Neural progenitor cell (in vitro differentiated cells): ENCODE results near the gene LGALS12. TPM values are rescaled to one million over a fixed set of nuclear protein-coding genes. Genes with fewer than 3 reads are reported as not detected.

Experiments
- DNase-seq: peaks from one replicate; pipeline ENCODE4 v3.0.0-alpha.2; 2016; ENCODE audit warnings: low spot score
- H2AFZ ChIP-seq: fragments of 200-600 bp; sonication (generic); replicated peaks from 2 replicates; pipeline ENCODE4 v1.6.1; 2016; ENCODE audit warnings: antibody characterized with exemption
- H3F3A ChIP-seq: fragments of 200-600 bp; sonication (generic); 2 replicates; pipeline ENCODE4 v1.6.1; 2016; ENCODE audit warnings: antibody characterized with exemption, low read depth
- H3K27ac ChIP-seq: fragments of 200-600 bp; sonication (generic); 2 replicates; pipeline ENCODE4 v1.5.1; 2016; ENCODE audit warnings: mild to moderate bottlenecking
- H3K27me3 ChIP-seq: fragments of 200-600 bp; sonication (generic); 2 replicates; pipeline ENCODE4 v1.6.1; 2016; ENCODE audit warnings: mild to moderate bottlenecking, moderate library complexity
- H3K36me3 ChIP-seq: fragments of 200-600 bp; sonication (generic); 2 replicates; pipeline ENCODE4 v1.5.1; 2016
- H3K4me1 ChIP-seq: fragments of 200-600 bp; sonication (generic); 2 replicates; pipeline ENCODE4 v1.6.1; 2016; ENCODE audit warnings: mixed run types
- H3K4me2 ChIP-seq: fragments of 200-600 bp; sonication (generic); 2 replicates; pipeline ENCODE4 v1.6.1; 2016
- H3K4me3 ChIP-seq: fragments of 200-600 bp; sonication (generic); 2 replicates; pipeline ENCODE4 v1.5.1; 2016
- H3K79me2 ChIP-seq: fragments of 200-600 bp; sonication (generic); 2 replicates; pipeline ENCODE4 v1.6.1; 2016; ENCODE audit warnings: low read depth
- H3K9ac ChIP-seq: fragments of 200-600 bp; sonication (generic); 2 replicates; pipeline ENCODE4 v1.6.1; 2016
- H3K9me3 ChIP-seq: fragments of 200-600 bp; sonication (generic); 2 replicates; pipeline ENCODE4 v1.5.1; 2016; ENCODE audit warnings: low read depth
- H4K20me1 ChIP-seq: fragments of 200-600 bp; sonication (generic); 2 replicates; pipeline ENCODE4 v1.6.1; 2016; ENCODE audit warnings: low read depth
- H3K27ac Mint-ChIP-seq: 3 replicates; pipeline ENCODE4 v1.8.0; 2021; ENCODE audit warnings: mixed read lengths
- H3K27me3 Mint-ChIP-seq: 2 replicates; pipeline ENCODE4 v1.8.0; 2022; ENCODE audit warnings: low read depth, mild to moderate bottlenecking, inconsistent platforms, moderate library complexity, mixed read lengths; ENCODE audit not compliant: insufficient read depth
- H3K36me3 Mint-ChIP-seq: 3 replicates; pipeline ENCODE4 v1.8.0; 2021; ENCODE audit warnings: mixed read lengths
- H3K4me1 Mint-ChIP-seq: 3 replicates; pipeline ENCODE4 v1.8.0; 2021; ENCODE audit warnings: mixed read lengths
- H3K4me3 Mint-ChIP-seq: 3 replicates; pipeline ENCODE4 v1.8.0; 2021; ENCODE audit warnings: mild to moderate bottlenecking, moderate library complexity, mixed read lengths
- H3K9me3 Mint-ChIP-seq: 3 replicates; pipeline ENCODE4 v1.8.0; 2020; ENCODE audit warnings: mixed read lengths
- EZH2 ChIP-seq: fragments of 200-600 bp; sonication (generic); IDR thresholded peaks from 2 replicates; pipeline ENCODE4 v1.6.1; 2017; ENCODE audit warnings: antibody characterized with exemption, mild to moderate bottlenecking, moderate library complexity
- EZH2phosphoT487 ChIP-seq: fragments of 200-600 bp; sonication (generic); IDR thresholded peaks from 2 replicates; pipeline ENCODE4 v1.6.1; 2017; ENCODE audit warnings: antibody characterized with exemption
- total RNA-seq: library from RNA; depleted of rRNA; stranded (reverse); fragments of >200 nt; gene quantifications from 2 replicates; pipeline ENCODE4 v1.2.3, GENCODE V29; 2015; ENCODE audit warnings: low replicate concordance
- TF ChIP-seq, protein P1 (sequence below): fragments of 200-600 bp; sonication (generic); IDR thresholded peaks from 2 replicates; pipeline ENCODE4 v1.5.1; 2017; ENCODE audit warnings: antibody characterized with exemption, mild to moderate bottlenecking

The LGALS12 gene
- total RNA-seq, 1 donor from 2014 or later: not detected

DNA sequence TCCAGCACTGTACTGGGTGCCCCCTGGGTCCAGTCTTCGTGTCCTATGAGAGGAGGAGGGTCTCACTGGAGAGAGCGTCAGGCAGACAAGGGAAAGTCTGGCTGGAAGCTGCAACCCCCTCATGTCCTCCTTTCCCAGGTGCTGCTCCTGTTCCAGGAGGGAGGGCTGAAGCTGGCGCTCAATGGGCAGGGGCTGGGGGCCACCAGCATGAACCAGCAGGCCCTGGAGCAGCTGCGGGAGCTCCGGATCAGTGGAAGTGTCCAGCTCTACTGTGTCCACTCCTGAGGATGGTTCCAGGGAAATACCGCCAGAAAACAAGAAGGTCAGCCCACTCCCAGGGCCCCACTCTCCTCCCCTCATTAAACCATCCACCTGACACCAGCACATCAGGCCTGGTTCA, 10.2 kb downstream of the LGALS12 start:
- H2AFZ ChIP-seq: no peak overlapping the region
- H3K4me3 Mint-ChIP-seq: no peak overlapping the region

DNA sequence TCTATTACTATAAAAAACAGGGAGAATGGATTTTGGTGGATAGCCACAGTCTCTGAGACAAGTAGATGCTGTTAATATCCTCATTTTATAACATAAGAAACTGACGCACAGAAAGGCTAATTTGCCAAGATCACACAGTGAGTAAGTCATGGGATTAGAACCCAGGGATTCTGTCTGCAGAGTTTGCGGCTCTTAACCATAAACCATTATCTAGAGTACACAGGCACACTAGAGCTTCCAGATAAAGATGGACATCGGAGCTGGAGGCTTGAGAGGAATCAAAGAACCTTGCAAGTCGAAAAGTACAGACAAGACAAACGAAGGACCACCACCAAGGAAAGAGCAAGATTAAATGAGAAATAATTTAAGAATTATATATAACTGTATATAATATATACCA, 11.3 kb downstream of the LGALS12 start:
- H3K27ac Mint-ChIP-seq: no peak overlapping the region
- no peak for DNase-seq
- peaks cover 8% of the 10 kb centered on the region for H3K27me3 Mint-ChIP-seq
- no peak overlapping the region for H3K27ac ChIP-seq
- no peak overlapping the region for H3K4me3 ChIP-seq
- peaks cover 2% of the 10 kb centered on the region for H3K9me3 Mint-ChIP-seq
- no peak overlapping the region for H3K9ac ChIP-seq
- H2AFZ ChIP-seq: no peak overlapping the region
- no peaks in the 10 kb centered on the region for H3K36me3 Mint-ChIP-seq
- no peaks in the 10 kb centered on the region for H3K4me1 Mint-ChIP-seq
- no peaks in the 10 kb centered on the region for H3K9me3 ChIP-seq
- no peaks in the 10 kb centered on the region for H3K79me2 ChIP-seq
- H3K4me1 ChIP-seq: no peaks in the 10 kb centered on the region
- H3K36me3 ChIP-seq: no peaks in the 10 kb centered on the region
- TF ChIP-seq, protein P1, sequence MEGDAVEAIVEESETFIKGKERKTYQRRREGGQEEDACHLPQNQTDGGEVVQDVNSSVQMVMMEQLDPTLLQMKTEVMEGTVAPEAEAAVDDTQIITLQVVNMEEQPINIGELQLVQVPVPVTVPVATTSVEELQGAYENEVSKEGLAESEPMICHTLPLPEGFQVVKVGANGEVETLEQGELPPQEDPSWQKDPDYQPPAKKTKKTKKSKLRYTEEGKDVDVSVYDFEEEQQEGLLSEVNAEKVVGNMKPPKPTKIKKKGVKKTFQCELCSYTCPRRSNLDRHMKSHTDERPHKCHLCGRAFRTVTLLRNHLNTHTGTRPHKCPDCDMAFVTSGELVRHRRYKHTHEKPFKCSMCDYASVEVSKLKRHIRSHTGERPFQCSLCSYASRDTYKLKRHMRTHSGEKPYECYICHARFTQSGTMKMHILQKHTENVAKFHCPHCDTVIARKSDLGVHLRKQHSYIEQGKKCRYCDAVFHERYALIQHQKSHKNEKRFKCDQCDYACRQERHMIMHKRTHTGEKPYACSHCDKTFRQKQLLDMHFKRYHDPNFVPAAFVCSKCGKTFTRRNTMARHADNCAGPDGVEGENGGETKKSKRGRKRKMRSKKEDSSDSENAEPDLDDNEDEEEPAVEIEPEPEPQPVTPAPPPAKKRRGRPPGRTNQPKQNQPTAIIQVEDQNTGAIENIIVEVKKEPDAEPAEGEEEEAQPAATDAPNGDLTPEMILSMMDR: no peak
- no peak for TF ChIP-seq EZH2
- TF ChIP-seq EZH2phosphoT487: no peak
- H3K4me2 ChIP-seq: no peak overlapping the region
- no peaks in the 10 kb centered on the region for H3F3A ChIP-seq
- no peaks in the 10 kb centered on the region for H4K20me1 ChIP-seq
- H3K4me3 Mint-ChIP-seq: no peak overlapping the region
- H3K27me3 ChIP-seq: no peaks in the 10 kb centered on the region

More for the DNA sequence above, 10.2 kb downstream of the LGALS12 start:
- Mint-ChIP-seq H3K9me3 (peaks cover 2% of the 10 kb centered on the region), H3K36me3 (no peaks in the 10 kb centered on the region), H3K27me3 (peaks cover 8% of the 10 kb centered on the region), H3K4me1 (peaks cover 5% of the 10 kb centered on the region), H3K27ac (no peak overlapping the region)
- Histone ChIP-seq H3K4me2 (no peak overlapping the region), H3F3A (no peaks in the 10 kb centered on the region), H3K79me2 (no peaks in the 10 kb centered on the region), H3K9me3 (no peaks in the 10 kb centered on the region), H3K27me3 (no peaks in the 10 kb centered on the region), H3K27ac (no peak overlapping the region), H4K20me1 (no peaks in the 10 kb centered on the region), H3K36me3 (no peaks in the 10 kb centered on the region), H3K4me1 (peaks cover 4% of the 10 kb centered on the region), H3K4me3 (no peak overlapping the region), H3K9ac (no peak overlapping the region)
- DNase-seq: no peak
- TF ChIP-seq EZH2: no peak
- TF ChIP-seq EZH2phosphoT487: no peak
- TF ChIP-seq, protein P1: no peak

DNA sequence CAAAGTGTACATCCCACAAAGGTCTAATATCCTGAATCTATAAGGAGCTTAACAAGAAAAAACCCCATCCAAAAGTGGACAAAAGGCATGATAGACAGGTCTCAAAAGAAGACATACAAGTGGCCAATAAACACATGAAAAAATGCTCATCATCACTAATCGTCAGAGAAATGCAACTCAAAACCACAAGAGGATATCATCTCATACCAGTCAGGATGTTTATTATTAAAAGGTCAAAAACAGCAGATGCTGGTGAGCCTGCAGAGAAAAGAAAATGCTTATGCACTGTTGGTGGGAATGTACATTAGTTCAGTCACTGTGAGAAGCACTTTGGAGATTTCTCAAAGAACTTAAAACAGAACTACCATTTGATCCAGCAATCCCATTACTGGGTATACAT, 12.7 kb downstream of the LGALS12 start:
- H3K4me1 Mint-ChIP-seq: no peaks in the 10 kb centered on the region
- Histone ChIP-seq H3K27ac (no peak overlapping the region), H3K4me2 (no peak overlapping the region), H3K9ac (no peak overlapping the region), H3K36me3 (no peaks in the 10 kb centered on the region), H4K20me1 (no peaks in the 10 kb centered on the region), H3K9me3 (no peaks in the 10 kb centered on the region), H3F3A (no peaks in the 10 kb centered on the region), H3K27me3 (no peaks in the 10 kb centered on the region), H3K4me1 (no peaks in the 10 kb centered on the region), H3K4me3 (no peak overlapping the region), H2AFZ (no peak overlapping the region), H3K79me2 (no peaks in the 10 kb centered on the region)
- peaks cover 8% of the 10 kb centered on the region for H3K27me3 Mint-ChIP-seq
- no peak for TF ChIP-seq EZH2
- no peak for TF ChIP-seq EZH2phosphoT487
- TF ChIP-seq, protein P1: no peak
- H3K27ac Mint-ChIP-seq: no peak overlapping the region
- no peaks in the 10 kb centered on the region for H3K36me3 Mint-ChIP-seq
- H3K4me3 Mint-ChIP-seq: no peak overlapping the region
- no peak for DNase-seq
- peaks cover 2% of the 10 kb centered on the region for H3K9me3 Mint-ChIP-seq
